Measurements from ENCODE around the gene HBG2. TPM values are rescaled to one million over a fixed set of nuclear protein-coding genes. Genes with fewer than 3 reads are reported as not detected.

Gene HBG2
- total RNA-seq, 1 donor from 2014 or later, result not detected

DNA sequence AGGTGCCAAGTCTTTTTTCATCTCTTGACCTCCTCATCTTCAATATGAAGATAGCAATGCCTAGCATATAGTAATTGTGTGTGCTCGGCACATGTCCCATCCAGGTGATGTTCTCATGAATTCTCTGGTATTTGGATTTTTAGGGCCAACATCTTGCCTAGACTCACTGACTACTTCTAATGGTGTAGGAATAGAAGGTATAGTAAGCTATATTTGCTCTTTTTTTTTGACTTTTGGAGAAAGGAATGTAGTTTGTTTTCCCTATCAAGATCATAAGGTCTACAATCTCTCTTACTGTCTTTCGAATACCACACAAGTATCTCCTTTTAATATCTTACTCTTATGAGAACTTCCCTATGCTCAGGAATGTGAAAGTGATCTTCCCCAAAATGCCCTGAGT, 23.5 kb downstream of the HBG2 start:
- no peak for DNase-seq (ENCODE audit: low read depth)

GRCh38 chr11:5230266-5230665, 24.3 kb downstream of the HBG2 start:
- DNase-seq (ENCODE audit: low read depth), result no peak

GRCh38 chr11:5229796-5230195, 24.8 kb downstream of the HBG2 start:
- DNase-seq (ENCODE audit: low read depth), result no peak

- peak; percentile 2 for DNase-seq (ENCODE audit: low read depth)
Observed at GRCh38 chr11:5229356-5229755, 25.2 kb downstream of the HBG2 start.

DNA sequence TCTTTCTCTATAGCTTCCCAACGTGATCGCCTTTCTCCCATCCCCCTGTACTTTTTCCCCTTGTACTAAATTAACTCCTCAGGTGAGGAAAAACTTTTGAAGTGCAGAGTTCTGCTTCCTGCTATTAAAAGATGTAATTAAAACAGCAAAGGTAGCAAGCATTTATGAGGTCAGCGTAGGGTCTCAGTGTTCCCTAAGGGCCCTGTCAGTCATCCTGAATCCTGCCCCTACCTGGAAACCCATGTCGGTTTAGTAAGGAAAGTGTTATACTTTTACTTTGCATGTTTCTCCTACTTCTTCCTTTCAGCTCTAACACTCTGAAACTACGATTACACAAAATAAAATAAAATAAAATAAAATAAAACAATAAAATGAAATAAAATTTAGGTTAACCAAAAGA, 26.5 kb downstream of the HBG2 start:
- no peak for DNase-seq (ENCODE audit: low read depth)

DNA sequence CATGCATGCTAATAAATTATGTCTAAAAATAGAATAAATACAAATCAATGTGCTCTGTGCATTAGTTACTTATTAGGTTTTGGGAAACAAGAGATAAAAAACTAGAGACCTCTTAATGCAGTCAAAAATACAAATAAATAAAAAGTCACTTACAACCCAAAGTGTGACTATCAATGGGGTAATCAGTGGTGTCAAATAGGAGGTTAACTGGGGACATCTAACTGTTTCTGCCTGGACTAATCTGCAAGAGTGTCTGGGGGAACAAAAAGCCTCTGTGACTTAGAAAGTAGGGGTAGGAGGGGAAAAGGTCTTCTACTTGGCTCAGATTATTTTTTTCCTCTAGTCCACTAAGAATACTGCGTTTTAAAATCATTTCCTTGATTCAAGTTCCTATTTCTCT, 26.9 kb downstream of the HBG2 start:
- no peak for DNase-seq (ENCODE audit: low read depth)

GRCh38 chr11:5226732-5227310, 27.8 kb downstream of the HBG2 start, which contains the start of gene HBB:
HBB (minus strand) TSS chr11:5227071; CDS start chr11:5227021, 50 bp downstream.
- DNase-seq (ENCODE audit: low read depth), result no peak

- no peak for DNase-seq (ENCODE audit: low read depth)
Observed at GRCh38 chr11:5225480-5225871, 29.1 kb downstream of the HBG2 start.

DNA sequence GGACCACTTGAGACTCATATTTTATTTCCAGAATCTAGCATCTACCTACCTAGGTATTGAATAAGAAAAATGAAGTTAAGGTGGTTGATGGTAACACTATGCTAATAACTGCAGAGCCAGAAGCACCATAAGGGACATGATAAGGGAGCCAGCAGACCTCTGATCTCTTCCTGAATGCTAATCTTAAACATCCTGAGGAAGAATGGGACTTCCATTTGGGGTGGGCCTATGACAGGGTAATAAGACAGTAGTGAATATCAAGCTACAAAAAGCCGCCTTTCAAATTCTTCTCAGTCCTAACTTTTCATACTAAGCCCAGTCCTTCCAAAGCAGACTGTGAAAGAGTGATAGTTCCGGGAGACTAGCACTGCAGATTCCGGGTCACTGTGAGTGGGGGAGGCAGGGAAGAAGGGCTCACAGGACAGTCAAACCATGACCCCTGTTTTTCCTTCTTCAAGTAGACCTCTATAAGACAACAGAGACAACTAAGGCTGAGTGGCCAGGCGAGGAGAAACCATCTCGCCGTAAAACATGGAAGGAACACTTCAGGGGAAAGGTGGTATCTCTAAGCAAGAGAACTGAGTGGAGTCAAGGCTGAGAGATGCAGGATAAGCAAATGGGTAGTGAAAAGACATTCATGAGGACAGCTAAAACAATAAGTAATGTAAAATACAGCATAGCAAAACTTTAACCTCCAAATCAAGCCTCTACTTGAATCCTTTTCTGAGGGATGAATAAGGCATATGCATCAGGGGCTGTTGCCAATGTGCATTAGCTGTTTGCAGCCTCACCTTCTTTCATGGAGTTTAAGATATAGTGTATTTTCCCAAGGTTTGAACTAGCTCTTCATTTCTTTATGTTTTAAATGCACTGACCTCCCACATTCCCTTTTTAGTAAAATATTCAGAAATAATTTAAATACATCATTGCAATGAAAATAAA, 29.8 kb downstream of the HBG2 start:
- DNase-seq (ENCODE audit: low read depth), result no peak

GRCh38 chr11:5223686-5224085, 30.9 kb downstream of the HBG2 start:
- DNase-seq (ENCODE audit: low read depth), result no peak

DNA sequence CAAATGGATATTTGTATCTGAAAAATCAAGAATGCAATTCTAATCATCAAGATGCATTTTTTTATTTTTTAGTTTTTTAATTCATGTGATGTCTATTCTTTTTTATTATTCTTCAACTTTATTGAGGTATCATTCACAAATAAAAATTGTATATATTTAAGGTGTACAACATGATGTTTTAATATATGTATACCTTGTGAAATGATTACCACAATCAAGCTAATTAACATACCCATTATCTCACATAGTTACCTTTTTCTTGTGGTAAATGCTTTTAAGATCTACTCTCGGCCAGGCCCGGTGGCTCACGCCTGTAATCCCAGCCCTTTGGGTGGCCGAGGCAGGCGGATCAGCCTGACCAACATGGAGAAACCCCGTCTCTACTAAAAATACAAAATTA, 31.4 kb downstream of the HBG2 start:
- no peak for DNase-seq (ENCODE audit: low read depth)

GRCh38 chr11:5210376-5210885, 44.1 kb downstream of the HBG2 start:
- DNase-seq (ENCODE audit: low read depth), result no peak

- DNase-seq (ENCODE audit: low read depth), result peak; percentile 66
Observed at GRCh38 chr11:5204787-5205186, 49.8 kb downstream of the HBG2 start.

DNA sequence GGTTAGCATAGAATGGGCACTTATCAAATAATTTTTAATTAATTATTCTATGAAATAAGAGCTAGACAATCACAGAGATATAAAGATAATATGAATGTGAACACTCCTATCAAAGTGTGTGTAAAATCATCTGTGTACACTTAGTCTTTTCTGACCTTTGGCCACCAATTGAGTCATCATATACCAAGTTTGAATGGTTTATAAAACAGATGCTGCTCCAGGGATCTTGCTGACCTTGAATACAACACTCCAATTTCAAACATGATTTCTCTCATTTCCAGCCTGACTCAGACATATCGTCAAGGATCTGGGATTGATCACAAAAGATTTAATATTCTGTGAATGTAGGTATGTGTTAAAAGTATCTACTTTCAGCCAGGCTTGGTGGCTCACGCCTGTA, 51.2 kb downstream of the HBG2 start:
- no peak for DNase-seq (ENCODE audit: low read depth)

Other genes with a start within 250 kb of the HBG2 start
- gene OR52J3, start 208.3 kb downstream of the HBG2 start, total RNA-seq, result not detected in 2 replicates
- gene OR52E2, start 195.2 kb downstream of the HBG2 start, total RNA-seq, result not detected in 2 replicates
- not detected in 2 replicates for gene OR52E1, start 185.2 kb downstream of the HBG2 start, total RNA-seq
- not detected in 2 replicates for gene OR52A5, start 116.4 kb downstream of the HBG2 start, total RNA-seq
- not detected in 2 replicates for gene OR52A1, start 100.0 kb downstream of the HBG2 start, total RNA-seq
- not detected in 2 replicates for gene OR51V1, start 54.1 kb downstream of the HBG2 start, total RNA-seq
- gene HBB, start 27.7 kb downstream of the HBG2 start, total RNA-seq, result not detected in 2 replicates
- not detected in 2 replicates for gene HBD, start 20.3 kb downstream of the HBG2 start, total RNA-seq
- gene HBG1, start 4.9 kb downstream of the HBG2 start, total RNA-seq, result not detected in 2 replicates
- not detected in 2 replicates for gene HBE1, start 15.2 kb upstream of the HBG2 start, total RNA-seq
- not detected in 2 replicates for gene OR51B4, start 47.2 kb upstream of the HBG2 start, total RNA-seq
- 0.80 TPM in 1 of 2 replicates, not detected in the other for gene OR51B2, start 69.5 kb upstream of the HBG2 start, total RNA-seq
- gene OR51B5, start 88.7 kb upstream of the HBG2 start, total RNA-seq, result 0.21 and 0.29 TPM in 2 replicates
- gene OR51B6, start 96.7 kb upstream of the HBG2 start, total RNA-seq, result not detected in 2 replicates
- not detected in 2 replicates for gene OR51M1, start 129.0 kb upstream of the HBG2 start, total RNA-seq
- gene OR51Q1, start 167.3 kb upstream of the HBG2 start, total RNA-seq, result not detected in 2 replicates
- gene OR51I1, start 186.7 kb upstream of the HBG2 start, total RNA-seq, result not detected in 2 replicates
- gene OR51I2, start 194.5 kb upstream of the HBG2 start, total RNA-seq, result not detected in 2 replicates
- gene OR52D1, start 233.9 kb upstream of the HBG2 start, total RNA-seq, result not detected in 2 replicates